PC-9 (cell line): ENCODE data around the gene PRSS48. TPM values are rescaled to one million over a fixed set of nuclear protein-coding genes. Genes with fewer than 3 reads are reported as not detected.

Experiments
- BruUV-seq: library from RNA; stranded (reverse); fragments of 400-500 nt; replicated peaks from 2 replicates; lab custom pipeline; 2021; lab: Mats Ljungman, UMichigan
- CTCF ChIA-PET: fragments of 300-600 bp; sonication (Branson Sonifier 250); formaldehyde crosslinking; loops from one replicate; lab custom pipeline; 2022; ENCODE audit warnings: antibody characterized with exemption; lab: Charles Lee
- POLR2A ChIA-PET: fragments of 300-600 bp; sonication (Branson Sonifier 250); formaldehyde crosslinking; loops from one replicate; lab custom pipeline; 2022; ENCODE audit warnings: antibody characterized with exemption; ENCODE audit not compliant: unreplicated experiment; lab: Charles Lee
- DNase-seq, 2 experiments: peaks; one replicate each; pipeline versions ENCODE4 v3.0.0 to v3.0.0-alpha.2; 2015 to 2022; ENCODE audit warnings: mixed read lengths in 1 of 2
- H2AFZ ChIP-seq: fragments of 200-600 bp; sonication (generic); 2 replicates; pipeline ENCODE4 v1.8.1; 2017; ENCODE audit warnings: antibody characterized with exemption
- H3F3A ChIP-seq: fragments of 200-600 bp; sonication (generic); 2 replicates; pipeline ENCODE4 v1.8.1; 2017; ENCODE audit warnings: antibody characterized with exemption, mild to moderate bottlenecking, low read depth; ENCODE audit not compliant: insufficient read depth
- H3K27ac ChIP-seq: fragments of 200-600 bp; sonication (generic); 2 replicates; pipeline ENCODE4 v1.6.1; 2016; ENCODE audit warnings: mixed run types
- H3K27me3 ChIP-seq: fragments of 200-600 bp; sonication (generic); 2 replicates; pipeline ENCODE4 v1.6.1; 2016; ENCODE audit warnings: low read depth, mixed run types; ENCODE audit not compliant: insufficient read depth
- H3K36me3 ChIP-seq: fragments of 200-600 bp; sonication (generic); 2 replicates; pipeline ENCODE4 v1.6.1; 2016; ENCODE audit warnings: low read depth, mixed run types
- H3K4me1 ChIP-seq: fragments of 200-600 bp; sonication (generic); replicated peaks from 2 replicates; pipeline ENCODE4 v1.6.1; 2016; ENCODE audit warnings: mixed run types; ENCODE audit not compliant: insufficient read depth
- H3K4me2 ChIP-seq: fragments of 200-600 bp; sonication (generic); 2 replicates; pipeline ENCODE4 v1.6.1; 2017; ENCODE audit warnings: mixed run types
- H3K4me3 ChIP-seq: fragments of 200-600 bp; sonication (generic); 2 replicates; pipeline ENCODE4 v1.6.1; 2016; ENCODE audit warnings: mixed run types
- H3K79me2 ChIP-seq: fragments of 200-600 bp; sonication (generic); 2 replicates; pipeline ENCODE4 v1.6.1; 2017; ENCODE audit warnings: low read depth, mixed run types
- H3K9me2 ChIP-seq: fragments of 200-600 bp; sonication (generic); 2 replicates; pipeline ENCODE4 v1.8.1; 2017; ENCODE audit warnings: mild to moderate bottlenecking; ENCODE audit not compliant: insufficient read depth
- H3K9me3 ChIP-seq: fragments of 200-600 bp; sonication (generic); 2 replicates; pipeline ENCODE4 v1.8.1; 2016; ENCODE audit warnings: low read depth; ENCODE audit not compliant: insufficient read depth
- H4K20me1 ChIP-seq: fragments of 200-600 bp; sonication (generic); 2 replicates; pipeline ENCODE4 v1.8.1; 2017; ENCODE audit not compliant: insufficient read depth
- EZH2 ChIP-seq: fragments of 200-600 bp; sonication (generic); IDR thresholded peaks from 2 replicates; pipeline ENCODE4 v1.8.0; 2017; ENCODE audit warnings: antibody characterized with exemption, low read depth
- intact Hi-C: fragments of 100-400 bp; cut with micrococcal nuclease; formaldehyde crosslinking; loops from one replicate; pipeline ENCODE4 v1.10.0; 2022; ENCODE audit not compliant: unreplicated experiment
- total RNA-seq: library from RNA; stranded (reverse); gene quantifications from 2 replicates; pipeline ENCODE4 v1.2.3, GENCODE V29; 2021
- TF ChIP-seq, protein P1 (sequence below): fragments of 200-600 bp; sonication (generic); conservative IDR thresholded peaks from 2 replicates; pipeline ENCODE4 v1.6.1; 2017; ENCODE audit warnings: mixed run types, antibody characterized with exemption, mild to moderate bottlenecking, moderate library complexity

The PRSS48 gene
- total RNA-seq, 1 experiment from 2014 or later = not detected

DNA sequence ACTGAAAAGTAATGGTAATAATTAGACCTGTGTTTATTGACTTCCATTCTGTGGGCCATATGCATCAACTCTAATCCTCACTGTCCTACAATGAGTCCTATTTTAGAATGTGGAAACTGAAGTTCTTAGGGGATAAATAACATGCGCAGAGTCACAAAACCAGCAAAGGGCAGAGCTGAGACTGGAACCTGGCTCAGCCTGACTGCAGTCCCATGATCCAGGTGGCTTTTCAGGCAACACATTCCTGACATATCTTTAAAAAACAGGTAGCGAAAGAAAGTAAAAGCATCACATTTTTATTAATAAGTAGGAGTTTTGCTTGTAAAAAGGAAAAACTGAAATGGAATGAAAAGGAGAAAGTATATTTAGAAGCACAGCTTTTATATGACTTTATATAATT, 34.7 kb upstream of the PRSS48 start:
- H3K4me1 ChIP-seq = no peaks in the 10 kb centered on the region
- no peaks in the 10 kb centered on the region for H3K27me3 ChIP-seq
- CTCF ChIA-PET = no interaction called here
- TF ChIP-seq, protein P1, sequence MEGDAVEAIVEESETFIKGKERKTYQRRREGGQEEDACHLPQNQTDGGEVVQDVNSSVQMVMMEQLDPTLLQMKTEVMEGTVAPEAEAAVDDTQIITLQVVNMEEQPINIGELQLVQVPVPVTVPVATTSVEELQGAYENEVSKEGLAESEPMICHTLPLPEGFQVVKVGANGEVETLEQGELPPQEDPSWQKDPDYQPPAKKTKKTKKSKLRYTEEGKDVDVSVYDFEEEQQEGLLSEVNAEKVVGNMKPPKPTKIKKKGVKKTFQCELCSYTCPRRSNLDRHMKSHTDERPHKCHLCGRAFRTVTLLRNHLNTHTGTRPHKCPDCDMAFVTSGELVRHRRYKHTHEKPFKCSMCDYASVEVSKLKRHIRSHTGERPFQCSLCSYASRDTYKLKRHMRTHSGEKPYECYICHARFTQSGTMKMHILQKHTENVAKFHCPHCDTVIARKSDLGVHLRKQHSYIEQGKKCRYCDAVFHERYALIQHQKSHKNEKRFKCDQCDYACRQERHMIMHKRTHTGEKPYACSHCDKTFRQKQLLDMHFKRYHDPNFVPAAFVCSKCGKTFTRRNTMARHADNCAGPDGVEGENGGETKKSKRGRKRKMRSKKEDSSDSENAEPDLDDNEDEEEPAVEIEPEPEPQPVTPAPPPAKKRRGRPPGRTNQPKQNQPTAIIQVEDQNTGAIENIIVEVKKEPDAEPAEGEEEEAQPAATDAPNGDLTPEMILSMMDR = no peak
- no peak for TF ChIP-seq EZH2
- no peaks in the 10 kb centered on the region for H3K9me3 ChIP-seq
- H2AFZ ChIP-seq = no peak overlapping the region
- H3F3A ChIP-seq = no peaks in the 10 kb centered on the region
- POLR2A ChIA-PET = no interaction called here
- intact Hi-C loops = no loop called here
- H3K79me2 ChIP-seq = no peaks in the 10 kb centered on the region
- H3K27ac ChIP-seq = no peak overlapping the region
- no peaks in the 10 kb centered on the region for H4K20me1 ChIP-seq
- DNase-seq = no peak
- no TSS peak for BruUV-seq
- H3K36me3 ChIP-seq = no peaks in the 10 kb centered on the region
- H3K4me2 ChIP-seq = no peak overlapping the region
- H3K4me3 ChIP-seq = no peak overlapping the region
- no peaks in the 10 kb centered on the region for H3K9me2 ChIP-seq

DNA sequence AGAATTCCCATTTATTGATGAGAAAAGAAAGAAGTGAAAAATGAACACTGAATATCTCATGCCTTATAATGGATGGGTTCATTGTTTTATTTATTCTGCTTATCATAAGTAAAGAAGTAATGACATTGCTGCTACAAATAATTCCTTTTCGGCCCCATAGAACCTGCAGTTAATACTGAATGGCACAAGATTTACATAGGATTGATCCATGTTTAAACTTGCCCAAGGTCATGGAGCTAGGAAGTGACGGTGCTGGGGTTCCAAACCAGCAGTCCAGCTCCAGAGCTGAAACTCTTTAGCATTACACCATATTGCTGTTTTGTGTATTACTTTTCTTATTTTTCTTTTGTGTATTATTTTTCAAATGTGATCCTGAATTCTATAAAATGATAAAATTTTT, 30.2 kb upstream of the PRSS48 start:
- Histone ChIP-seq H3K79me2 (no peaks in the 10 kb centered on the region), H2AFZ (no peak overlapping the region)
- intact Hi-C loops = no loop called here

DNA sequence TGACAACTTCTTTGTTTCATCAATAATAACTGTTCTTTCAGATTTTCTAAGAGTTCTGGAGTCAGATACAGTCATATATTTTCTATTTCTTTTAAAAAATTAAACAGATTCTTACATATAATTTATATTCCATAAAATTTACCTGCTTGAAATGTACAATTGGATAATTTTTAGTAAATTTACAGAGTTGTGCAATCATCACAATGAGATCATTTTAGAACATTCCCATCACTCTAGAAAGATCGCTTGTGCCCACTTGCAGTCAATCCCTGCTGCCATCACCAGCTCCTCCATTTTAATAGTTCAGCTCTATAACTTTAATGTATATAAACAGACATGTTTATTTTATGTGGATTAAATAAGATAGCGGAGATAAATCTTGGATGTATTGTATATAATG, 29.6 kb upstream of the PRSS48 start:
- Histone ChIP-seq H3K27me3 (no peaks in the 10 kb centered on the region), H4K20me1 (no peaks in the 10 kb centered on the region), H3K9me2 (no peaks in the 10 kb centered on the region), H3K4me1 (no peaks in the 10 kb centered on the region), H3K27ac (no peak overlapping the region), H3F3A (no peaks in the 10 kb centered on the region), H3K36me3 (no peaks in the 10 kb centered on the region), H3K79me2 (no peaks in the 10 kb centered on the region), H3K4me3 (no peak overlapping the region), H3K9me3 (no peaks in the 10 kb centered on the region), H3K4me2 (no peak overlapping the region), H2AFZ (no peak overlapping the region)
- ChIA-PET POLR2A (no interaction called here), CTCF (no interaction called here)
- no peak for DNase-seq
- TF ChIP-seq EZH2 = no peak
- TF ChIP-seq, protein P1 = no peak
- intact Hi-C loops = no loop called here
- BruUV-seq = no TSS peak

More for the DNA sequence above, 30.2 kb upstream of the PRSS48 start:
- H3K9me3 ChIP-seq = no peaks in the 10 kb centered on the region
- no peaks in the 10 kb centered on the region for H3F3A ChIP-seq
- H3K27ac ChIP-seq = no peak overlapping the region
- H3K4me3 ChIP-seq = no peak overlapping the region
- BruUV-seq = no TSS peak
- H3K4me1 ChIP-seq = no peaks in the 10 kb centered on the region
- H3K4me2 ChIP-seq = no peak overlapping the region
- ChIA-PET CTCF (no interaction called here), POLR2A (no interaction called here)
- no peaks in the 10 kb centered on the region for H4K20me1 ChIP-seq
- no peaks in the 10 kb centered on the region for H3K27me3 ChIP-seq
- H3K9me2 ChIP-seq = no peaks in the 10 kb centered on the region
- TF ChIP-seq, protein P1 = no peak
- no peak for TF ChIP-seq EZH2
- no peaks in the 10 kb centered on the region for H3K36me3 ChIP-seq
- no peak for DNase-seq
